Left colon (tissue), 2 donors: ENCODE measurements around the gene MRPL46. TPM values are rescaled to one million over a fixed set of nuclear protein-coding genes. Genes with fewer than 3 reads are reported as not detected.
A peak's percentile ranks its signal among the peaks of the same experiment; 100 is the strongest.
"Not testable (repeated sequence)": the region's sequence is repeated elsewhere in the genome, so short reads cannot be mapped to it uniquely, and the experiment has no call there.

Source experiments
- ATAC-seq: fragments of 200-7000 bp; cut with Tn5 transposase; one replicate; pipeline ENCODE4 v1.9.1; 2020; ENCODE audit warnings: mild to moderate bottlenecking, moderate library complexity
- DNase-seq, 2 donors: peaks; one replicate each; pipeline ENCODE4 v3.0.0-alpha.2; 2020
- intact Hi-C, 2 donors: fragments of 100-400 bp; cut with DNase I in 1 of 2; cut with micrococcal nuclease in 1 of 2; formaldehyde crosslinking; loops; one replicate each; pipeline versions ENCODE4 v1.11.2 to v1.14.0; 2022; cut with DNase I, micrococcal nuclease
- total RNA-seq, 2 donors: library from RNA; stranded (reverse); fragmentation: NEBNext Ultra II Directional; extraction: Animal tissue kit (Norgen Biotek cat#: 25700); gene quantifications; one replicate each; pipeline ENCODE4 v1.2.1, GENCODE V29; 2021
- donor health status: DM: no; HTN: no; CAD: no.
- donor health status: DM: yes; HTN: yes; CAD: no.

The MRPL46 gene
- total RNA-seq, 2 donors from 2014 or later: 23.6 to 31.8 TPM

DNA sequence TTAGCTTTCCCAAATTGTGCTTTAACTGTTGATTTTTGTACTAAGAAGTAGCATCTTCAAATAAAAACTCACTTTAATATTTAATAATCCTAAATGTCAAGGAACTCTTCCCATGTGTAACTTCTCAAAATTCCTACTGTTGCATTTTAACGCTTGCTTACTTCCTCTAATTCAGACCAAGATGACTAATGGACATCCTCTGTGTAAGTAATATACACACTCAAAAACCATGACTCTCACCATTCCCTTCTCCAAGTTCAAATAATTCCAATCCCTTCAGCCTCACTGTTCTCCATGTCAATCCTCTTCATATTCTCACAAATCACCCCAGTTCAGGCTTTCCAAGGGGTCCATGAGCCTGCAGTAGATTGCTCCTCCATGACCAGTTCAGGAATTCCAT is 13.0 kb downstream of the MRPL46 start:
- intact Hi-C loops: no loop called here
- ATAC-seq (no peak), DNase-seq (no peak)

DNA sequence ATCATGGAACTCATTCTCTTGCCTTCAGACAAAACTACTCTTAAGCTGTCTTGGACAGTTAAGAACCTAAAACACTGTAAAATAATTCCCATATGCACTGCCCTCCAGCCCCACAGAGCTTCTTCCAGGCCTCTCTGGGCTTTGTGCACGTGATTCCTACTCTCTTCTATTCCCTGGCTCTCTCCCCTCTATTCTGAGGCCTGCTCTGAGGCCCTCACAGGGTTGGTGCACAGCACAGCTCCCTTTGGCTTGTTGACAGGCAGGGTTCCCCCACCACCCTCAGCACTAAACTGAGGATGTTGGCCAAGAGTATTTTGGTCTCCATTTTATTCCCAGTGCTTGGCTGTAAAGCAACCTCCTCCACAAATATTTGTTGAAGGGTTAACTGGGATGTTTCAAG is 13.5 kb downstream of the MRPL46 start:
- intact Hi-C loops: no loop called here
- DNase-seq (no peak), ATAC-seq (no peak)

DNA sequence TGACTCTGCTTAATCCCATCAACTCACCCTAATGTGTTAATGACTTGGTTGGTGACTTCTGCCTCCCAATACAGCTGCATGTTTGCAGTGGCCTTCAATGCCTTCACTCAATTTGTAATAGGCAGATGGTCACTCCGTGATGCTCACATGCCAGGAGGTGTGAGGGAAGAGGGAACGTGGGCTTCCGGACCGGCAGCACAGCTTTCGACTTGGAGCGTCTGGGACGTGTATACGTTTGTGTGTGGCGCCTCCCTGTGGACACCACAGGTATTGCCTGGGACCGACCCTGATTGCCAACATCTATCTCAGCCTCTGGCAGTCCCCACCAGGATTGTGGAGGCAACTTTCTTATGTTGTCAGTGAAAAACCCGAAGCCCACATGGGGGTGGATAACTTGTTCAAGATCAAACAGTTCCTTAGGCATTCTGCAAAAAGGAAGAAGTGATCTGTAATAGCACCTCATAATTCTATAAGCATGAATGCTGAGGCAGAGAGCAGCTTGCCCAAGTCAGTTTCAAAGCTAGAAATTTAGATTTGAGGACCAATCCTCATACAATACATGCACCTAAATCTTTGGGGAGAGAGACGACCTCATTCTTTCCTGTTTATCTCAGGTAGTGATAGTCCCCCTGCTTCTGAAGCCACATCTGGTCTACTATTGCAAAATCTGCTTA is 16.9 kb downstream of the MRPL46 start:
- intact Hi-C loops: no loop called here
- peak; percentile 42 for ATAC-seq
- peak in 1 of 2 donors; percentile 64 for DNase-seq

DNA sequence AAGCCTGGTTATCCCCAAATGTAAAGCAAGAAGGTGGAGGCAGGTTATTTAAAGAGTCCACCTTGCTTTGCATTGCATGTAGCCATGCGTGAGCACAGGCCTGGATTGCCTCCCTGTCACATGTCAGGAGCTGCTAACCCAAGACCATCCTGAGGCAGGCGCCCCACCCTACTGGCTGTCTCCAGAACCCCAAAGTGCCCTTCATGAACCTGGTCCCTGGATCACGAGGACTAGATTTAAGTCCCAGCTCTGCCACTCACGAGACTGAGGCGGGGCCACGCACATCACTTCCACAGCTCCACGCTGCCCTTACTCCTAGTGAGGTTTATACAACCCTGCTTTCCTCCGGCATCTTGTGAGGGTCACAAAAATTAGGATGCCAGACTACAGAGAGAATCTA is 17.6 kb downstream of the MRPL46 start:
- intact Hi-C loops: no loop called here
- DNase-seq (no peak), ATAC-seq (no peak)

DNA sequence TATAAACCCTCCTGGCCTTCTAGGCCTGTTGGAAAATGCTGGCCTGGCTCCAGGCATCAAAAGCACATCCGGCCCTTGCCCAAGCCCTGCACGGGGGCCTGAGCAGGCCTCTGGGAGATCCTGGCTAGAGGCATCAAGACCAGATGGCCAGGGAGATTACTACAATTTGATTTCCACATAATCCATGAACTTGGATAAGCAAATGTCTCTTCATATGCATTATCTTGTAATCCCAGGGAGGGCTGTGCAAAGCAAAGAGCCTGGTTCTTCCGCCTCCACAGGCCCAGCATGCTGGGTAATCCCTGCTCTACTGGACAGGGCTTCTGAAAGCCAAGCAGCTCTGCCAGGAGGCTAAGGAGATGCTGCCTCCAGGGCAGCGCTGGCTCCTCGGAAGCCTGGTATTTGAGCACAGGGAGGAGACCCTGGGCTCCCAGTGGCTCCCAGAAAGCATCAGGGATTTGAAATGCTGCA is 18.2 kb downstream of the MRPL46 start:
- ATAC-seq (no peak), DNase-seq (no peak)
- intact Hi-C loops: no loop called here

DNA sequence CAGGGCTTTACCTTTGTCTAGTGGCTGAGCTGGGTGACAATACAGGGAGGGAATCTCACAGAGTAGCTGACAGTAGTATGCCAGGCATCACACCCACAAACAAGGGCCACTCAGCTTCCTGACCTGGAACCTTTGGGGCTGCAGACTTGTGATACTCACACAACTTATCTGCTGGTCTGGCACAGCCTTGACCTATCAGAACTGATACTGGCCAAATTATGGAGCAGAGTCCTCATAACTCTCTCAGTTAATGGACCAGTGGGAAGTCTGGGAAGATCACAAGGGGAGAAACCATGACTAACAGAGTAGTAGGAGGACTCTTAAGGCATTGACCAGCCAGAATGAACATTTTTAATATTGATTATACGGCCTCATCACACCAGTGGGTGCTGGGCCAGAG is 19.4 kb downstream of the MRPL46 start:
- ATAC-seq: no peak
- intact Hi-C loops: no loop called here
- no peak for DNase-seq

DNA sequence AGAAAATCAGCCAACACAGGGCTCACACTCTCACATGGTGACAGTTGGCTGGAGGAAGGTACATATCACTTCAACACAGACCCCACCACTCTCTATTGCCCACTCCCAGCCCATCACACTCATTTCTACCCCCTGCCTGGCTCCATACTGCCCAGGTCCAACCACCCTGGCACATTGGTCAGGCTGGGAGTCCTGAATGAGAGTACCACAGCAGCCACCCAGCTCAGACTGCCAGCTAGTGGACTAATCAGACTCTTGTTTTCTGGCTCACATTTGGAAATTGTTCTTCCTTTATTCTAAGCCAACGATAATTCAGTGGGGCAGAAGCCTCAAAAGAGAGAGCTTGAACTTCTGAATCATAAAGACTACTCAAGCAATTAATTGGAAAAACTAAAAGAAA is 20.0 kb downstream of the MRPL46 start:
- ATAC-seq (no peak), DNase-seq (no peak)
- intact Hi-C loops: no loop called here

DNA sequence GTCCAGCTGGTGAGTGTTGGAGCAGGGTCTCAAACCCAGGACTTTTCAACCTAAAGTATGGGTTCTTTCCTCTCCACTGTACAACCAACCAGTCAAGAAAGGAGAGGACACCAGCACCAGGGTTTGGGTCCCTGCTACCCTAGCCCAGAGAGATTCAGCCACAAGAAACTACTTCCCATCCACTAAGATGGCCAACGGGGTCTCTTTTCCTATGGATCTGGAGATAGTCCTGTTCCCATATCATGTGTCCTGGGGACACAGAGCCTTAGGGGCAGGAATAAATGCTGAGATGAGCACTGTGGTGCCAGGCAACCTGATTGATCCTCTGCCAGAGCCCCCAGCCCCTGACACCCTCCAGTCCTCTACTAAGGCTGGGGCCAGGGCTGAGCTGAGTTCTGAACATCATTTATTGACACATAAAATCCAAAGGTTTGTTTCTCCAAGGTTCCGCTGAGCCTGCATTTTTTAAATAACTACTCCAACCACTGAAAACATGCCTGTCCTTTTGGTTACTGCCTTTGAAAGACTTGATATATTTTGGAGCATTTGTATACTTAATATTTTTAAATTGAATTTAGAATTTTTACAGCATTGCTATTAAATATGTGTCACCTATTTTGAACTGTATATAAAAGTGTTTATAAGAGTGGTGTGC is 26.0 kb downstream of the MRPL46 start:
- DNase-seq: no peak
- intact Hi-C loops: no loop called here
- ATAC-seq: no peak

DNA sequence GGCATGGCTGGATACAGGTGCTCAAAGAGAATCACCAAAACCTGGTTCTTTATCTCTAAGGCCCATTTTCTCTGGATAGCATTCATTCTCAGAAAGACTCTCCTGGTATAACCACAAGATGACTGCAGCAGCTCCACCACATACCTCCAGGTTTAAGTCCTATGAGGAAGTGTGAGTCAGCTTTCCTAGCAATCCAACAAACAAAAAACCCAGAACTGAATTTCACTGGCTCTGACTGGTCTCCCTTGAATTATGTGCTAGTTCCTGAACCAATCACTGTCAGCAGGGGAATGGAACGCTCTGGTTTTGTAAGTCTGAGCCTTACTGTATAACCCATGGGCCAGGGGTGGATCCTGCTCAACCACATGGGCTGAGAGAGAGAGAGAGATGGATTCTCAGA is 27.2 kb downstream of the MRPL46 start:
- intact Hi-C loops: no loop called here
- ATAC-seq: no peak
- no peak for DNase-seq

DNA sequence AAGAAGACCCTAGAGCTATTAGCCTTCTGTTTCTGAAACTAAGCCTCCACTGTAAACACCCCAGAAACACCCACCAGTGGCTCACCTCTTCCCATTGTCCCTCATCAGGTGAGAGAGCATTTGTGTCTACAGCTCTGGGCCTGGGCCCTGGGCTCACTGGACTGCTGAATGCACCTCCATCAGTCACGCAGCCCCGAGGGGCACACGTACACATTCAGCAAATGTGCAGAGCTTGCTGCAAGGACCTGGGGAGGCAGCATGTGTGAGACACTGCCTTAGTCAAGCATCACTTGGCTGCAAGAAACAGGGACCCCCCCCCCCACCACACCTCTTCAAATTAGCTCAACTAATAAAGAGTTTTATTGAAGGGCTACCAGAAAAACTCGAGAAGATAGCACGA is 29.0 kb downstream of the MRPL46 start:
- ATAC-seq: no peak
- intact Hi-C loops: no loop called here
- no peak for DNase-seq

DNA sequence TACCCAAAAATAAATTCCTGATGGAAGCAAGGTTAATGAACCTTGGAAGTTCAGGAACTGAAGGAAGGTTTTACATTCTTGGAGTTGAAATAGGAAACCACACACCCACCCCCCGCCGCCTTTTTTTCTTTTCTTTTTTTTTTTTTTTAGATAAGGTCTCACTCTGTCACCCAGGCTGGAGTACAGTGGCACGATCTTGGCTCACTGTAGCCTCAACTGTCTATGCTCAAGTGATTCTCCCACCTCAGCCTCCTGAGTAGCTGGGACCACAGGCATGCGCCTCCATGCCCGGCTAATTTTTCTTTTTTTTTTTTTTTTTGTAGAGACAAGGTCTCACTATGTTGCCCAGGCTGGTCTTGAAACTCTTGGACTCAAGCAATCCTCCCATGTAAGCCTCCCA is 33.1 kb downstream of the MRPL46 start:
- DNase-seq, ATAC-seq, intact Hi-C loops: not testable (repeated sequence)

DNA sequence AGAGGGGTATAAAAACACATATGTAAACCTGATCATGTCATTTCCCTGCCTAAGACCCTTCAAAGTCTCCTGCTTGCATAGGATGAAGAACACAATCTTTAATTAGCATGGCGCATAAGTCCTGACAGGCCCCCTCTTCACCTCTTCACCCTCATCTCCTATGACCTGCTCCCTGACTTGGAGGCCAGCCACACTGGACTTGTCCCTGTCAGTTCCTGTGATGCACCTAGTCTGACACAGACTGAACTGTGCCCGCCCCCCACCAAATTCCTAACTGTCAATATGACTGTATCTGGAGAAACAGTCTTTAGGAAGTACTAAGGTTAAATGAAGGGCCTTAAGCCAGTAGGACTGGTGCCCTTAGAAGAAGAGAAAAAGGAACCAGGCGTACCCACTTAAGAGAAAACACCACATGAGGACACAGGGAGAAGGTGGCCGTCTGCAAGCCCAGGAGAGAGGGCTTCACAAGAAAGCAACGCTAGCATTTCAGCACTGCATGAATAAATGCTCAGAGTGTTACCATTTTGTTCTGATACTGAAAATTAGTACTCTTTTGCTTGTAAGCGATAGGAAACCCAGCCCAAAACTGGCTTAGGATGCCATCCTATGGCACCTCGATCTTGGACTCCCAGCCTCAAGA is 34.0 kb downstream of the MRPL46 start:
- DNase-seq (no peak), ATAC-seq (no peak)
- intact Hi-C loops: no loop called here

DNA sequence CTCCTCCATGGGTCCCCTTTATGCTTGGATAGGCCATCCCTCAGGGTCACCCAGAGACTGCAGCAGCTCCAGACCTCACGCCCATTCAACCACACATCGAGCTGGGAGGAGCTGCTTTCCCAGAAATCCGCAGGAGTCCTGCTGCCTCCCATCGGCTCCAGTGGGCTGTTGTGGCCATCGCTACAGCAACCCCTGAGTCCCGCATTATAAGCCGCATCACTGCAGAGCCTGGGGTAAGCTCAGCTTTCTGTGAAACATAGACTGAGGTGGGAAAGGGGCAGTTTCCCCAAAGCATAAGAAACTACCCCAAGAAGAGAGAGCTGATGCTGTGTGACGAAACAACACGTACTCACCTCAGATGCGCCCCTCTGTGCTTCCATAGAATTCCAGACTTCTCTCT is 35.7 kb downstream of the MRPL46 start:
- DNase-seq (no peak), ATAC-seq (no peak)
- intact Hi-C loops: no loop called here

DNA sequence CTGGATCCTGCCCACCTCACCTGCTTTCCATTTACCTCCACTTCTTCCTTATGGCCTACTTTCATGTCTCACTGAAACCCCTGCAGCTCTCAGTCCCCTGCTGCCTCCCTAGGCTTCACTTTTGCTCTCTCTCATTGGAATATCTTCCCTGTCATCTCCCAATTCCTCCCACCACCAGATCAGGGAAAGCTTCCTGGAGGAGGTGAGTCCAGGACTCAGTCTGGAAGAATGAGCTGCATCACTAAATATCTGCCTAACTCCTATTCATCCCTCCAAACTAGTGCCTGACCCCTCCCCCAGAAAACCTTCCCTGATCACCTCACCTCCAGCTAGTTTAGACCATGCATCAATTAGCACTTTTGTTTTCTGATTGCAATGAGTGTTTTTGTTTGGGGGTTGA is 37.1 kb downstream of the MRPL46 start:
- no peak for DNase-seq
- ATAC-seq: no peak
- intact Hi-C loops: no loop called here

DNA sequence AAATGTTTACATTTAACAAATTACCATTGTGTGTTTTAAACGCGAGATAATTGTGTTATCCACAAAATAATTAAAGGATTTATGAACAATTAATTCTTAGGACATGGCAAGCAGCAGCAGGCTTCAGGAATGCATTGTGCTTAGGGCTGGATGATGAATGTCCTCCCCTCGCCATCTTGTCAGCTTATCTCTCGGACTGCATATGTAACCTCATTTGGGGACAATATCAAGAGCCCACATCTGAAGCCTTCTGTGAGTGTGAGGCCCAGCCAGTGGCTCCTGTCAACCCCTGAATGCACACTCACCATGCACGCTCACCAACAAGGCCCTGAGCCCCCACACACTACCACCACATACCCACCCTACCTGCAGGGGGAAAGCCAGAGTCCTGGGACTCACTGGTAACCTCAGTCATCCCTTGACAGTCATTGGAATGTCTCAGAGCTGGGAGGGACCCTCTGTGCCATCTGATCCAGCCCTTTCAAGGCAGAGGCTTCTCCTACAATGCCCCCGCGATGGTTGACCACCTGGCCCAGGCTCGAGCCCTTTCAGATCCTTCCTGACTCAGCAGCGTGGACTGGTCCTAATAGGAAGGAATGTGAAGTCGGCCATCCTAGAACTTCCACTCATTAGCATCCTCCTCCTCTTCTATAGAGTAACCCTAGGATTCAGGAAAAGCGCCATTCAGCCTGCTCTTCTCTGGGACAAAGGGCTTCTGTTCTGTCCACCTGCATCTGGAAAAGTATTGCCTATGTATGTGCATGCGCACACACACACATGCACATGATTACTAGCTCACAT is 38.2 kb downstream of the MRPL46 start:
- no peak for DNase-seq
- no peak for ATAC-seq
- intact Hi-C loops: no loop called here

DNA sequence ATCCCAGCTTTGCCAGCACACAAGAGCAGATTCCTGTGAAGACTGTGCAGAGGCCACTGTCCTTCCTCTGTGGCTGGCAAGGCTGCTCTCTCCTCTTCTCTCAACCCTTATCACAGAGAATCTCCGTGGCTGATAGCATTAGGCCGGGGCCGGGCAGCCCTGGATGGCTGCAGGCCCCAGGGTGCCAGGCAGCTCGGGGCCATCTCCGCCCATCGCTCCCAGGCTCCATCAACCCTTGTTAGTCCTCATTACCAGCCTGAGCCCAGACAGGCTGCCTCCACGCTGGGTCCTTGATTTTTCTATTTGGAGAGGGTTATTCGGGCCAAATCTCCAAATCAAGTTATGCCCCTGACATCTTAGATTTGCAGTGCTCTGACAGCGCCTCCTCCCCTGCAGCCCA is 39.1 kb downstream of the MRPL46 start:
- DNase-seq (no peak), ATAC-seq (no peak)
- intact Hi-C loops: no loop called here

DNA sequence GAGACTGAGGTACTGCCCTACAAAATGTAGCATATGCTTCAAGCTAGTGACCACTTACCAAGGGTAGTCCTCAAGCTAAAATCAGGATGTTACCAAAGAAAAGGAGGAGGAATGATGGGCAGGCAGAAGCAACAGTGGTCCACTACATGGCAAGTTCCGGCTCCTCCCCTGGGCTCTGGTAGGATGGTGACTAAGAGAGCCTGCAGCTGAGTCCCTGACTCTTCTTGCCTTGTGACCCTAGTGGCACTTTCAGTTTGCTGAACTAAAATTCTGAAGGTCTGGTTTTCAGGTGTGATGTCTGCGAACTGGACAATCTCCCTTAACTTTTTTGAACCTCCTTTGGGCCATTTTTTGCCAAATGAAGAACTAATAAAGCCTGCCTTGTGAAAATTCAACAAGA is 40.9 kb downstream of the MRPL46 start:
- no peak for ATAC-seq
- intact Hi-C loops: no loop called here
- DNase-seq: no peak

DNA sequence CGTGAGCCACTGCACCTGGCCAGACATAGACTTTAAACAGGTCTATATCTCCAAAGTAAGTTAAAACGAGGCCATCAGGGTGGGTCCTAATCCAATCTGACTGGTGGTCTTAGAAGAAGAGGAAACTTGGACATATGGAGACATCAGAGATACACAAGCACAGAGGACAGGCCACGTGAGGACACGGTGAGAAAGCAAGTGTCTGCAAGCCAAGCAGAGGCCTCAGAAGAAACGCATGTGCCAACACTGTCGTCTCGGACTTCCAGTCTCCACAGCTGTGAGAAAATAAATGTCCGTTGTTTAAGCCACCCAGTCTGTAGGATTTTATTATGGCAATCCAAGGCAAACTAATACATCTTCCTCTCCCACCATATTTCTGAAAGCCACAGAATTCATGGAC is 43.9 kb downstream of the MRPL46 start:
- DNase-seq (no peak), ATAC-seq (no peak)

DNA sequence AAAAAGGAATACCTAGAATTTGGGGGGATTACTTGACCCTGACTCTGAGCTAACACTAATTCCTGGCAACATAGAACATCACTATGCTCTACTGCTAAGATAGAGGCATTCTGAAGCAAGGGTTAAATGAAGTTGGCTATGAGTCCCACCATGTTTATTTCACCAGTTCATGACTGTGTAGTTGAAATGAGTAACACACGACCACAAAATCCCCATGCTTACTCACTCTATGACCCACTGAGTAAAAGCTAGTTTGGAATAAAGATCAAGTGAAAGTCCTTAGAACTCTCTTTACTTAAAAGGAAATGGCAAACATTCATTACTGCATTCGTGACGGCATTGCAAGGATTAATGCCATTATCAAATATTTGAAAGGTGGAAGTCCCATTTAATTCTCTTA is 47.4 kb downstream of the MRPL46 start:
- ATAC-seq (no peak), DNase-seq (no peak)
- intact Hi-C loops: no loop called here

More for the DNA sequence above, 43.9 kb downstream of the MRPL46 start:
- intact Hi-C loops: no loop called here
